GM18502 (cell line): ENCODE results near the gene RASSF4.
A peak's percentile ranks its signal among the peaks of the same experiment; 100 is the strongest.

Experiments used
- ATAC-seq: cut with Tn5 transposase; IDR thresholded peaks from one replicate; pipeline ENCODE4 v1.9.1; 2021; ENCODE audit warnings: mild to moderate bottlenecking; ENCODE audit not compliant: unreplicated experiment, poor library complexity

RASSF4 gene, protein sequence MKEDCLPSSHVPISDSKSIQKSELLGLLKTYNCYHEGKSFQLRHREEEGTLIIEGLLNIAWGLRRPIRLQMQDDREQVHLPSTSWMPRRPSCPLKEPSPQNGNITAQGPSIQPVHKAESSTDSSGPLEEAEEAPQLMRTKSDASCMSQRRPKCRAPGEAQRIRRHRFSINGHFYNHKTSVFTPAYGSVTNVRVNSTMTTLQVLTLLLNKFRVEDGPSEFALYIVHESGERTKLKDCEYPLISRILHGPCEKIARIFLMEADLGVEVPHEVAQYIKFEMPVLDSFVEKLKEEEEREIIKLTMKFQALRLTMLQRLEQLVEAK

DNA sequence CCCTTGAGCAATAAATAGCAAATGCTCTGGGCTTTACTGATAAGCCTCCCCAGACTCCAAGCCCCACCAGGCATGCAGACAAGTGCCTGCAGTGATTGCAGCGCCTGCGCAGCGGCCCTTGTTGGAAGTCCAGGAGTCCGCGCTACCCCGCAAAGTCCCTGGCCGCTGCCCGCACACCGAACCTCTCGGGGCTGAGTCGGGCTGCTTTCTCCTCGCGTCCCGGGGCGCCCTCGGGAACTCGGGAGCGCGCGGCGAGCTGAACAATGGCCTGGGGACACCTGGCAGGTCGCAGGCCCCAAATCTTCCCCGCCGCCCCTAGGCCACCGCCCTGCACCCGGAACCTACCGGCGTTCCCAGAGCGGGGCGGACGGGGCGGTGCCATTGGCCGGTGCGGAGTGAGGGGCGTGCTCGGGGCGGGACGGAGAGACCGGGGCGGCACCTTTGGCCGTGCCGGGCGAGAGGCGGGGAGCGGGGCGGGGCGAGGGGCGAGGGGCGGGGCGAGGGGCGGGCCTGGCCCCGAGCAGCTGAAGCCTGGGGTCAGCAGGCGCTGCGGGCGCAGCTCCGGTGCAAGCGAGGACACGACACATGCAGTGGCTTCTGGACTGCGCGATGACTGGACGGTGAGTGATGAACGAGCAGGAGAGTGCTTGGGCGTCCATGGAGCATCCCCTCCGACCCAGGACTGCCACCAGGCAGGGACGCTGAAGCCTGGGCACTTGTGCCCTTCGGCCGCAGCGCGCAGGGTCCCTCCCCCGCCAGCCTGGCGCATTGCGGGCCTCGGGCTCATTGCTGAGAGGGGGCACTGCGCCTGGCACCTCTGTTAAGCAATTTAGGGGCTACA, at the start of gene RASSF4:
Gene RASSF4 (plus strand): TSS at position 556 of the 841 bp plus-strand sequence. CDS start 10,401 bp downstream, outside the sequence.
- ATAC-seq, result peak; percentile 96

- ATAC-seq, result no peak
Observed at GRCh38 chr10:44909910-44910309, 49.7 kb upstream of the RASSF4 start.

DNA sequence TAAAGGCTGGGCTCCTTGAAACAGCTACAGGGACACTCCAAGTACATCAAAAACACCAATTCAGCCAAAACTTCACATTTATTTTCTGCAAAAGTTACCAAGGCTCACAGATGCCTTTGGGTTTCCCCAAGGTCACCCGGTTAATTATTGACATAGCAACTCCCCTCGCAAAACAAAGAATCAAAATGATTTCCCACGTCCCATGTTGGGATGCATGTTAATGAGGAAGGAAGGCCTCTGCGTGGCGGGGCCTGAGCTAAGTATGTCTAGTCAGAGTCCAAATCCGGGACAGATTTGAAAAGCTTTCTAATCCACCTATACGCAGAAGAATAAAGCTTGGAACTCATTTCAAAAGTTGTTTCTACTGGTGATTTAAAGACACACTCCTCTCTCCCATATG, 49.0 kb upstream of the RASSF4 start:
- no peak for ATAC-seq

DNA sequence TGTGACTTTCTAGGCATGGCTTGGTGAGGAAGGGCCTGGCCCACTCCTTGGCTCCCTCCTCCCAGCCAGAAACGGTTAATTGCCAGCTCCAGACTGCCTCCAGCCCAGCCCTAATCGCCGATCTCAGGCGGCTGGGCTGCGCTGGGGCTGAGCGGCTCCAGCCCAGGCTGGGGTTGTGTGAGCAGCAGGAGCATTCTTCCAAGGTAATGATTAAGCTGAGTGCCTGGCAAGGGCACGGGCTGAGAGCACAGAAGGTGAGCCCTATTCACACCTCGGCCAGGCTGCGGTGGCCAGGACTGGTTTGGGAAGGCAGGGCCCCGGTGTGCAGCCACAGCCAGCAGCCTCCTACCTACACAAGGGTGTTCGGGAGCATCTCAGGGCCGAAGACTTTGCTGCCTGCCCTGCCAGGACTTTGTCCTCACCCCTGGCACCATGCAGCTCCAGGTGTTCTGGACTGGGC, 48.5 kb upstream of the RASSF4 start, which contains the start of gene TMEM72:
Gene TMEM72 (plus strand): TSS at position 257 of the 460 bp plus-strand sequence. CDS start 176 bp downstream, at position 433.
- no peak for ATAC-seq

- ATAC-seq, result no peak
Observed at GRCh38 chr10:44911951-44912350, 47.7 kb upstream of the RASSF4 start.

DNA sequence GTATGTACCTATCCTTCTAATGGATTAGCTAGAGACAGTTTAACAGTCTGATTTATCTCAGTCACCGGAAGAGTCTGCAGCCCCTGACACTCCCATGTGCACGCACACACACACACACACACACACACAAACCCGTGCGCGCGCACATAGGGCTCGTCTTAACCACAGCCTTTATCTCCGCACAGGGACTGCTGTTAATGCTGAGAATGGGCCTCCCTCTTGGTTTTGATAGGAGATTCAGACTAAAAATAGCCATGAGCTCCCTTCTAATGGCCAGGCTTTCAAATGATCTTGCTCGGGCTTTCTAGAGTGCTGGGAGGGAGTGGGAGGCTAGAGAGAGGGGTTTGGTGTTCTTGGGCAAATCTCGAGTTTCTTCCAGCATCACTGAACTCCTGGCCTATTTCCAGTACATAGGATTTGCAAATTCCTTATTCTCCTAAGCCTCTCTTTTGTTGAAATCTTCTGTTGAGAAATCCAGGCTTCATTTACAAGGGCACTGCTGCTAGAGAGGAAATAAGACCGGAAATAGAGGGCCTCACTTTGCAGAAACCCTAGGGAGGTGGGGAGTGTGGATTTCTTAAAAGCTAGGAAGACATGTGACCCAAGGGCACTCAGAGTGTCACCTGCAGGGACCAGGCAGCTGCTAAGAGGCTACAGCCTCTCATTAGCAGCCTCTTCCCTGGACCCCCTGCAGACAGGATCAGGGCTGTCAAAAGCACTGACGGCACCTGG, 46.1 kb upstream of the RASSF4 start:
- ATAC-seq, result no peak

- ATAC-seq, result no peak
Observed at GRCh38 chr10:44914891-44915290, 44.7 kb upstream of the RASSF4 start.

DNA sequence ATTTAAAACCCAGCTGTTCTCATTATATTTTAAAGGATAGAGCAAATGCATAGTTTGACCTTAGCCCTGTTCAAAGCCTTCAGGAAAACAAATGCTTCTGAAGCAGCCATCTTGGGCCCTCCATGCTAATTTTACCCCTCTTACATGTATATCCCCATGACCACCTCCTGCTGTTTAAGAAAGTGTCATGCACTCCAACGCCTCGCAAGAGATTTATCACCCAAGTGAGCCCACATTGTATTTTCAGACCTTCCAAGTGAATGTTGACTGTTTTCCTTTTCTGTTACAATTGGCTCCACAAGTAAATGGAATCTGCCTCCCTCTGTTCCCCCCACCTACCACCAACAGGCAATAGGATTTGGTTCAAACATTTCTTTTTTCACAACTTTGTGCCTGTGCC, 43.2 kb upstream of the RASSF4 start:
- no peak for ATAC-seq

DNA sequence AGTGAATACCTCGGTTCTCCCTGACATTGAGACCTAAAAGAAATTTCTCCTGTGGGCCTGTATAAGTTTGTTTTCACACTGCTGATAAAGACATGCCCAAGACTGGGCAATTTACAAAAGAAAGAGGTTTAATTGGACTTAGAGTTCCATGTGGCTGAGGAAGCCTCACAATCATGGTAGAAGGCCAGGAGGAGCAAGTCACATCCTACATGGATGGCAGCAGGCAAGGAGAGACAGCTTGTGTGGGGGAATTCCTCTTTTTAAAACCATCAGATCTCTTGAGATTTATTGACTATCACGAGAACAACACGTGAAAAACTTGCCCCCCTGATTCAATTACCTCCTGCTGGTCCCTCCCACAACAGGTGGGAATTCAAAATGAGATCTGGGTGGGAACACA, 41.8 kb upstream of the RASSF4 start:
- no peak for ATAC-seq

GRCh38 chr10:44920252-44920651, 39.4 kb upstream of the RASSF4 start:
- ATAC-seq, result no peak

DNA sequence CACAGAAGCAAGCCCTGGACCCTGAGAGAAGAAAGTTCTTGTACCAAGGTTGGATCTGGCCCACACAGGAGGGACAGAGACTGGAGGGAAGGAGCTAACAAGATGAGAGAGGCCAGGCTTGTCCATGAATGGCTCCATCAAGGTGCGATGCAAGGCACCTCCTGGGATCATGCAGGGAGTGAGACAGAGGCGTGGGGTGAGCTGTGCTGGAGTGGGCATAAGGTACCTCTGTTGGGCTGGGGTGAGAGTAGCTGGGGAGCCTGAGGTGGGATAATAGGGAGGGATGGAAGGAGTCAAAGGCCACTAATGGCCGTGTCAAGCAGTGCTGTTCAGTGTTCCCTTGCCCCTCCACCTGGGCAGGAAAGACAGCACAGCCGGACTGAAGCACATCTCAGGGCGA, 38.5 kb upstream of the RASSF4 start:
- ATAC-seq, result no peak

- no peak for ATAC-seq
Observed at GRCh38 chr10:44921506-44921905, 38.1 kb upstream of the RASSF4 start.

DNA sequence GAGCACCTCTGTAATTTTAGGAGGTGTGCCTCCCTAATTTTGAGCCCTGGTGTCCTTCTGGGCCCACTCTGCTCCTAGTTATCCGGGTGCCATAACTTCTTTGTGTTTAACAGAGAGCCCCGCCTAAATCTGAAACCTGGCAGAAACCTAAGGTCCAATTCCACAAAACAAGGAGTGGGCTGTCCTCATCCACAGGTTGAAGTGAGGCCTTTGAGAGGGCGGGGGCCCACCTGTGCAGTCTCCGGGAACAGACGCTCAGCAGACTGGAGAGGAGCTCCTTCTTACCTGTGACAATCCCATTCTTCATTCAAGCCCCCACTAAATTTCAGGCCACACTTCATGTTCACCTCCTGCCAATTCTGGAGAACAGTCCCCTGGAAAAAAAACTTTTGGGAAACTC, 37.6 kb upstream of the RASSF4 start:
- ATAC-seq, result no peak

- ATAC-seq, result no peak
Observed at GRCh38 chr10:44922796-44923545, 36.6 kb upstream of the RASSF4 start.

DNA sequence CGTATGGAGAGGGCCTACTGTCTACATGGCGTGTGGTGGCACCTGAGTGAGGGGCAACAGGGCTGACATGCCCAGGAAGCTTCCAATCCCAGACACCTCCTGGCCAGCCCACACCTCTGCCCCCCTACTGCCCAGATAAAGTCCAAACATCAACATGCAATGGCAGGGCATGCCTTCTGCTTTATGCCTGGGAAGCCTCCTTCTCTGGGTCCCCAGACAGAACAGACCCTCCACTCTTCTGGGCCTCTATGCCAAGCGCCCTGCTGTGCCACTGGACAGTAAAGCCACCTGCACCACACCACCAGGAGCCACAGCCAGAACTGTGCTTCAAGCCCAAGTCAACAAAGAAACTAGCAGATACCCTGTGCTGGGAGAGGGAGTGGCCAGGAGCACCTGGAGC, 36.0 kb upstream of the RASSF4 start:
- ATAC-seq, result no peak

DNA sequence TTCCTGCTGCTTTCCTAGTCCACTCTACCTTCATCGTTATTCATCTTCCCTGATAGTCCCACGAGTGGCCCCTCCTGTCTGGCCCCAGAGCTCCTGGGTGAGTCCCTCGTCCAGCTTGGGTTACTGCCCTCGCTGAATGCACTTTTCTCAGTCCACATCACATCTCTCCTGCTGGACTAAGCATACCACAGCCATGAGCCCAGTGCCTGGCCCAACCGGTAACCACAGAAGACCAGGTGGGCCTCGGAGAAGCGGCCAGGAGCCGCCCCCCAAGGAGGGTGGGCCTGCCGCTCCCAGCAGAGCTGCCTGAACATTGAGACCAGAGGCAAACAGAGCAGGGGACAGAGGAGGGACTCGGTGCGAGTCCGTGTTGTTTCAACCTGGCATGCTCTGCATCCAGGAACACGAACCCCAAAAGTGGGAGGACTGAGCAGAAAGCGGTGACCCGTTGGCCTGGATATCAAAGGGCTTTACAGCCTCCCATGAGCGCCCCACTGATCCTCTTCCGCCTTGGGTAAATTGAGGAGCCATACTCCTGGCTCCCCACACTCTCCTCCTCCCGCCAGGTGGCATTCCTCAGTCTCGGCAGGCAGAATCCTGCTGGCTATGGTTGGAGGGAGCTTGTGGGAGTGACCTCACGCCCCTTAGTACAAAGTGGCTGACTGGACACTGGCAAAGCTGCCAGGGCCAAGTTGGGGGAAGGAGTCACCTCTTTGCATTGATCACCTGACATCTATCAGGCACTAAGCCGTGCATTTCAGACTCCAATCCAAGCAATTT, 35.2 kb upstream of the RASSF4 start:
- ATAC-seq, result no peak

DNA sequence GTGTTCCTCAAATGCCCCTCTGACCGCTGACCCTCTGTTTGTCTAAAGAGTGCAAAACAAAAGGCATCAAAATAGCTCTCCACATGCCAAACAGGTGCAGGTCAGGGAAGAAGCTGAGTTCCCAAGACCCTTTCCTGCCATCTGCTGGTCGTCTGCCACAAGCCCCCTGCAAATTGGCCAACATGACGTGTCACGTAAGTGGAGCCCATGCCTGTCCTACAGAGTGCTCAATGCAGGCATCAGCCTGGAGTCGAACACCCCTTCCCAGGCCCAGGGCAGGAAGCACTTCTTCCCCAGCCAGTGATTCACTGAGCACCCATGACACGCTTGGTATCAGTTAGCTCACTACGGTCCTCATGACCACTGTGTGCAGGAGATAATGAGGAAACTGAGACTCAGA, 34.4 kb upstream of the RASSF4 start:
- no peak for ATAC-seq

GRCh38 chr10:44925811-44926750, 33.5 kb upstream of the RASSF4 start:
- ATAC-seq, result no peak
